AG10803 (cell line): ENCODE measurements around the gene PIP5KL1.

ENCODE experiments used
- DNase-seq: peaks from one replicate; pipeline ENCODE4 v3.0.0; 2010; ENCODE audit warnings: low read depth
- H3K4me3 ChIP-seq: 2 replicates; pipeline ENCODE4 v1.5.1; 2011; ENCODE audit warnings: mild to moderate bottlenecking, low read length, control low read depth
- CTCF ChIP-seq: conservative IDR thresholded peaks from 2 replicates; pipeline ENCODE4 v1.5.1; 2011; ENCODE audit warnings: mild to moderate bottlenecking, low read length, control low read depth, inconsistent platforms

Gene PIP5KL1

GRCh38 chr9:127923046-127923445, 7.5 kb downstream of the PIP5KL1 start:
- no peak for TF ChIP-seq CTCF
- no peak overlapping the region for H3K4me3 ChIP-seq
- DNase-seq = no peak

- peak; percentile 77 for TF ChIP-seq CTCF
- DNase-seq = no peak
- peak overlapping the region; percentile 51 for H3K4me3 ChIP-seq
Measured at GRCh38 chr9:127921557-127922120, 8.9 kb downstream of the PIP5KL1 start.

GRCh38 chr9:127920794-127921193, 9.8 kb downstream of the PIP5KL1 start:
- TF ChIP-seq CTCF = no peak
- DNase-seq = no peak
- H3K4me3 ChIP-seq = no peak overlapping the region

- DNase-seq = peak; percentile 100
- no peak for TF ChIP-seq CTCF
- no peak overlapping the region for H3K4me3 ChIP-seq
Measured at GRCh38 chr9:127919253-127919815, 11.2 kb downstream of the PIP5KL1 start.

- DNase-seq = peak; percentile 55
- TF ChIP-seq CTCF = 0 out of 2 replicates have a peak, but pooled peaks have one; percentile 5
- no peak overlapping the region for H3K4me3 ChIP-seq
Measured at GRCh38 chr9:127918183-127919107, 12.1 kb downstream of the PIP5KL1 start.

GRCh38 chr9:127917603-127918002, 13.0 kb downstream of the PIP5KL1 start:
- H3K4me3 ChIP-seq = no peak overlapping the region
- no peak for DNase-seq

More at GRCh38 chr9:127917603-127918002, 13.0 kb downstream of the PIP5KL1 start:
- no peak for TF ChIP-seq CTCF
